Testis (tissue), 2 donors: ENCODE data around the gene BSPH1.

Source experiments
- POLR2A ChIP-seq: fragments of 450-650 bp; IDR thresholded peaks from one replicate; pipeline ENCODE4 v1.6.1; 2017; ENCODE audit warnings: antibody characterized with exemption, mild to moderate bottlenecking, moderate library complexity
- TF ChIP-seq, protein P1 (sequence below), 3 experiments: fragments of 450-650 bp in 2 of 3; fragments of 200-600 bp in 1 of 3; sonication (generic) in 1 of 3; IDR thresholded peaks; one replicate each; pipeline ENCODE4 v1.5.1; 2016 to 2019; ENCODE audit warnings: antibody characterized with exemption in 3 of 3, mild to moderate bottlenecking in 2 of 3, moderate library complexity in 1 of 3

DNA sequence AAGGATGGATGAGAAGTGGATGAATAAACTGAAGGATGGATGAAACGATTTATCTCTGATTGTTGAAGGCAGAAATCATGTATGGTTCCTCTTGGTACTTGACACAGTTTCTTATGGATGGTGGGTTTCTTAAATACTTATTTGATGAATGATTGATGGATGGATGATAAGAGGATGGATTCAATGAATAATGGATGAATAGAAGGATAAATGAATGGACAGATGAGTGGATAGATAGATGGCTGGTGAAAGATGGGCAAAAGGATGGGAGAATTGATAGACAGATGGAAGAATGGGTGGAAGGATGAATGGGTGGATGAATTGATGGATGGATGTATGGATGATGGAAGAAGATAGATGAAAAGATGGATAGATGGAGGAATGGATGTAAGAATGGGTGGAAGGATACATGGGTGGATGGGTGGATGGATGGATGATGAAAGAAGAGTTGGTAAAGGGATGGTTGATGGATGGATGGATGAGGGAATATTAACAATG is 4.3 kb upstream of the BSPH1 start:
- TF ChIP-seq, protein P1, sequence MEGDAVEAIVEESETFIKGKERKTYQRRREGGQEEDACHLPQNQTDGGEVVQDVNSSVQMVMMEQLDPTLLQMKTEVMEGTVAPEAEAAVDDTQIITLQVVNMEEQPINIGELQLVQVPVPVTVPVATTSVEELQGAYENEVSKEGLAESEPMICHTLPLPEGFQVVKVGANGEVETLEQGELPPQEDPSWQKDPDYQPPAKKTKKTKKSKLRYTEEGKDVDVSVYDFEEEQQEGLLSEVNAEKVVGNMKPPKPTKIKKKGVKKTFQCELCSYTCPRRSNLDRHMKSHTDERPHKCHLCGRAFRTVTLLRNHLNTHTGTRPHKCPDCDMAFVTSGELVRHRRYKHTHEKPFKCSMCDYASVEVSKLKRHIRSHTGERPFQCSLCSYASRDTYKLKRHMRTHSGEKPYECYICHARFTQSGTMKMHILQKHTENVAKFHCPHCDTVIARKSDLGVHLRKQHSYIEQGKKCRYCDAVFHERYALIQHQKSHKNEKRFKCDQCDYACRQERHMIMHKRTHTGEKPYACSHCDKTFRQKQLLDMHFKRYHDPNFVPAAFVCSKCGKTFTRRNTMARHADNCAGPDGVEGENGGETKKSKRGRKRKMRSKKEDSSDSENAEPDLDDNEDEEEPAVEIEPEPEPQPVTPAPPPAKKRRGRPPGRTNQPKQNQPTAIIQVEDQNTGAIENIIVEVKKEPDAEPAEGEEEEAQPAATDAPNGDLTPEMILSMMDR (IDR thresholded peaks at IDR 0.05): no peak
- no peak for TF ChIP-seq POLR2A
